ENCODE results near the gene UVRAG. TPM values are rescaled to one million over a fixed set of nuclear protein-coding genes. Genes with fewer than 3 reads are reported as not detected.

Gene UVRAG
- total RNA-seq, 1 experiment from 2014 or later = 13.0 TPM

DNA sequence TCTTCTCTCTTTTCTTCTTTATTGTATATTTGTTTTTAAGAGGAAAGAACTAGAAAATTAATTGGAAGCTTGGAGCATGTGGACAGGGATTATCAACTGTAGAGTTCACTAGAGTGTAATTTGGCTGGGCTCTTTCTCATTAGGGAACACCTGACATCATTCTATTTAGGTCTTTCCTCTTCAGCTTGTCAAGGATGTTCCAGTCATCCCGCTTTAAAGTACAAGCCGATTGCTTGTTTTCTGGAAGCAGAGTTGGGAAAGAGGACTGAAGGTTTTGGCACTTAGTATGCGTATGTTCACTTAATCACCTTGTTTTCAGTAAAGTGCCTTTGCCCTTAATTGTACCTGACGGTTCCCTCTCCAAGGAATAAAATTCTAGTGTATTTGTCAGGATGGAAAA lies 279.7 kb downstream of the UVRAG start:
- Histone ChIP-seq H3K36me3 (ENCODE audit: low read depth, low read length) (no peaks in the 10 kb centered on the region), H3K9ac (ENCODE audit: low read length) (no peak overlapping the region), H3K9me3 (ENCODE audit: low read length) (no peaks in the 10 kb centered on the region), H3F3A (ENCODE audit: low read length, unreplicated experiment) (no peaks in the 10 kb centered on the region), H3K27ac (ENCODE audit: low read length) (no peak overlapping the region), H3K27me3 (ENCODE audit: low read length) (no peaks in the 10 kb centered on the region), H3K79me2 (ENCODE audit: low read length) (no peaks in the 10 kb centered on the region), H3K9me2 (replicated peaks; ENCODE audit: low read length) (no peaks in the 10 kb centered on the region), H2AFZ (ENCODE audit: low read length) (no peak overlapping the region), H3K4me2 (ENCODE audit: low read length) (no peak overlapping the region), H4K20me1 (ENCODE audit: low read length) (no peaks in the 10 kb centered on the region), H3K4me3 (ENCODE audit: low read length) (no peak overlapping the region), H3K4me1 (ENCODE audit: insufficient read depth, low read length) (no peaks in the 10 kb centered on the region)
- BruUV-seq (replicated peaks) = no TSS peak
- ATAC-seq (no peak), DNase-seq (no peak)
- no peak for TF ChIP-seq EZH2 (IDR thresholded peaks at IDR 0.05; ENCODE audit: low read length, unreplicated experiment)
- no peak for TF ChIP-seq EZH2phosphoT487 (IDR thresholded peaks at IDR 0.05; ENCODE audit: borderline replicate concordance, low read length)
- TF ChIP-seq CTCF (conservative IDR thresholded peaks at IDR 0.05; ENCODE audit: low read depth, low read length) = no peak
- CTCF ChIA-PET = no interaction called here
- intact Hi-C loops (cut with micrococcal nuclease) = no loop called here
- POLR2A ChIA-PET (ENCODE audit: unreplicated experiment) = no interaction called here

- CTCF ChIA-PET = interaction anchor here (0.6 kb wide), 1 partner anchor 31 kb away, joined by 7 read pairs; no protein-coding TSS in a partner anchor
- H4K20me1 ChIP-seq (ENCODE audit: low read length) = no peaks in the 10 kb centered on the region
- DNase-seq (no peak), ATAC-seq (no peak)
- H3K27me3 ChIP-seq (ENCODE audit: low read length) = no peaks in the 10 kb centered on the region
- H3K36me3 ChIP-seq (ENCODE audit: low read depth, low read length) = no peaks in the 10 kb centered on the region
- no peaks in the 10 kb centered on the region for H3F3A ChIP-seq (ENCODE audit: low read length, unreplicated experiment)
- H3K27ac ChIP-seq (ENCODE audit: low read length) = no peak overlapping the region
- intact Hi-C loops (cut with micrococcal nuclease) = no loop called here
- H3K4me1 ChIP-seq (ENCODE audit: insufficient read depth, low read length) = no peaks in the 10 kb centered on the region
- BruUV-seq (replicated peaks) = no TSS peak
- no peak overlapping the region for H2AFZ ChIP-seq (ENCODE audit: low read length)
- H3K9me3 ChIP-seq (ENCODE audit: low read length) = no peaks in the 10 kb centered on the region
- no peak overlapping the region for H3K9ac ChIP-seq (ENCODE audit: low read length)
- TF ChIP-seq EZH2 (IDR thresholded peaks at IDR 0.05; ENCODE audit: low read length, unreplicated experiment) (no peak), EZH2phosphoT487 (IDR thresholded peaks at IDR 0.05; ENCODE audit: borderline replicate concordance, low read length) (no peak), CTCF (conservative IDR thresholded peaks at IDR 0.05; ENCODE audit: low read depth, low read length) (no peak)
- H3K4me2 ChIP-seq (ENCODE audit: low read length) = no peak overlapping the region
- H3K4me3 ChIP-seq (ENCODE audit: low read length) = no peak overlapping the region
- POLR2A ChIA-PET (ENCODE audit: unreplicated experiment) = interaction anchor here (0.6 kb wide), 1 partner anchor 528 kb away, joined by 3 read pairs; no protein-coding TSS in a partner anchor
- no peaks in the 10 kb centered on the region for H3K79me2 ChIP-seq (ENCODE audit: low read length)
- H3K9me2 ChIP-seq (replicated peaks; ENCODE audit: low read length) = no peaks in the 10 kb centered on the region
These were observed 280.9 kb downstream of the UVRAG start for GRCh38 chr11:76095891-76096290.

- H3K4me1 ChIP-seq (ENCODE audit: insufficient read depth, low read length) = no peaks in the 10 kb centered on the region
- TF ChIP-seq EZH2 (IDR thresholded peaks at IDR 0.05; ENCODE audit: low read length, unreplicated experiment) (no peak), EZH2phosphoT487 (IDR thresholded peaks at IDR 0.05; ENCODE audit: borderline replicate concordance, low read length) (no peak), CTCF (conservative IDR thresholded peaks at IDR 0.05; ENCODE audit: low read depth, low read length) (no peak)
- no TSS peak for BruUV-seq (replicated peaks)
- no peak overlapping the region for H3K9ac ChIP-seq (ENCODE audit: low read length)
- H4K20me1 ChIP-seq (ENCODE audit: low read length) = no peaks in the 10 kb centered on the region
- H2AFZ ChIP-seq (ENCODE audit: low read length) = no peak overlapping the region
- no peaks in the 10 kb centered on the region for H3K36me3 ChIP-seq (ENCODE audit: low read depth, low read length)
- no peak overlapping the region for H3K4me3 ChIP-seq (ENCODE audit: low read length)
- ATAC-seq (no peak), DNase-seq (peak; percentile 18)
- intact Hi-C loops (cut with micrococcal nuclease) = no loop called here
- no peaks in the 10 kb centered on the region for H3K27me3 ChIP-seq (ENCODE audit: low read length)
- H3K27ac ChIP-seq (ENCODE audit: low read length) = no peak overlapping the region
- H3F3A ChIP-seq (ENCODE audit: low read length, unreplicated experiment) = no peaks in the 10 kb centered on the region
- no peaks in the 10 kb centered on the region for H3K9me3 ChIP-seq (ENCODE audit: low read length)
- POLR2A ChIA-PET (ENCODE audit: unreplicated experiment) = no interaction called here
- H3K4me2 ChIP-seq (ENCODE audit: low read length) = no peak overlapping the region
- no peaks in the 10 kb centered on the region for H3K79me2 ChIP-seq (ENCODE audit: low read length)
- no peaks in the 10 kb centered on the region for H3K9me2 ChIP-seq (replicated peaks; ENCODE audit: low read length)
- CTCF ChIA-PET = no interaction called here
These were observed 281.5 kb downstream of the UVRAG start for GRCh38 chr11:76096552-76096951.

Data from PC-3 (cell line).